Pons (tissue), 1 donor: ENCODE measurements around the gene MTCL1.

Experiments used
- DNase-seq: peaks from one replicate; pipeline ENCODE4 v3.0.0-alpha.2; 2016; ENCODE audit warnings: low spot score

The MTCL1 gene

GRCh38 chr18:8688216-8688800, 17.0 kb upstream of the MTCL1 start:
- no peak for DNase-seq

- DNase-seq: no peak
These were observed 16.5 kb upstream of the MTCL1 start for GRCh38 chr18:8688816-8689215.

GRCh38 chr18:8689517-8689916, 15.8 kb upstream of the MTCL1 start:
- DNase-seq: no peak

- no peak for DNase-seq
These were observed 10.5 kb upstream of the MTCL1 start for GRCh38 chr18:8694891-8695290.

- no peak for DNase-seq
These were observed 9.3 kb upstream of the MTCL1 start for GRCh38 chr18:8695932-8696517.

GRCh38 chr18:8696749-8697211, 8.6 kb upstream of the MTCL1 start:
- DNase-seq: no peak

- no peak for DNase-seq
These were observed 6.2 kb upstream of the MTCL1 start for GRCh38 chr18:8699126-8699525.

GRCh38 chr18:8699948-8700347, 5.4 kb upstream of the MTCL1 start:
- DNase-seq: no peak

GRCh38 chr18:8701546-8702118, 3.7 kb upstream of the MTCL1 start:
- DNase-seq: no peak

GRCh38 chr18:8702668-8703067, 2.7 kb upstream of the MTCL1 start:
- DNase-seq: no peak

GRCh38 chr18:8703092-8703709, 2.2 kb upstream of the MTCL1 start:
- DNase-seq: no peak

GRCh38 chr18:8703781-8704301, 1.5 kb upstream of the MTCL1 start:
- DNase-seq: no peak

GRCh38 chr18:8704361-8705237, 757 bp upstream of the MTCL1 start:
- peak; percentile 78 for DNase-seq

- DNase-seq: no peak
These were observed 820 bp downstream of the MTCL1 start for GRCh38 chr18:8705961-8706790.

- no peak for DNase-seq
These were observed 1.6 kb downstream of the MTCL1 start for GRCh38 chr18:8706791-8707555.

GRCh38 chr18:8707556-8708300, 2.4 kb downstream of the MTCL1 start:
- no peak for DNase-seq

- DNase-seq: no peak
These were observed 3.3 kb downstream of the MTCL1 start for GRCh38 chr18:8708670-8709069.

- DNase-seq: no peak
These were observed 4.1 kb downstream of the MTCL1 start for GRCh38 chr18:8709248-8710059.

GRCh38 chr18:8711736-8712135, 6.4 kb downstream of the MTCL1 start:
- no peak for DNase-seq
